Activated CD4-positive, alpha-beta T cell treated with anti-CD3 and anti-CD28 coated beads, Interleukin-10, Interleukin-2, amounts not matched to agents 100 ng/mL and 50 ng/mL, durations not matched to agents 16 hours and 8 hours (primary cell): ENCODE results near the gene PIK3IP1.

Source experiments
- DNase-seq: peaks from one replicate; pipeline ENCODE4 v3.0.0-alpha.2; 2020

PIK3IP1 gene

GRCh38 chr22:31308181-31308580 lies 15.9 kb upstream of the PIK3IP1 start:
- DNase-seq = no peak

GRCh38 chr22:31305194-31305593 lies 12.9 kb upstream of the PIK3IP1 start:
- DNase-seq = no peak

- no peak for DNase-seq
These were observed 10.2 kb upstream of the PIK3IP1 start for GRCh38 chr22:31302537-31302936.

- DNase-seq = no peak
These were observed 9.7 kb upstream of the PIK3IP1 start for GRCh38 chr22:31302006-31302405.

GRCh38 chr22:31300896-31301295 lies 8.6 kb upstream of the PIK3IP1 start:
- DNase-seq = no peak

DNA sequence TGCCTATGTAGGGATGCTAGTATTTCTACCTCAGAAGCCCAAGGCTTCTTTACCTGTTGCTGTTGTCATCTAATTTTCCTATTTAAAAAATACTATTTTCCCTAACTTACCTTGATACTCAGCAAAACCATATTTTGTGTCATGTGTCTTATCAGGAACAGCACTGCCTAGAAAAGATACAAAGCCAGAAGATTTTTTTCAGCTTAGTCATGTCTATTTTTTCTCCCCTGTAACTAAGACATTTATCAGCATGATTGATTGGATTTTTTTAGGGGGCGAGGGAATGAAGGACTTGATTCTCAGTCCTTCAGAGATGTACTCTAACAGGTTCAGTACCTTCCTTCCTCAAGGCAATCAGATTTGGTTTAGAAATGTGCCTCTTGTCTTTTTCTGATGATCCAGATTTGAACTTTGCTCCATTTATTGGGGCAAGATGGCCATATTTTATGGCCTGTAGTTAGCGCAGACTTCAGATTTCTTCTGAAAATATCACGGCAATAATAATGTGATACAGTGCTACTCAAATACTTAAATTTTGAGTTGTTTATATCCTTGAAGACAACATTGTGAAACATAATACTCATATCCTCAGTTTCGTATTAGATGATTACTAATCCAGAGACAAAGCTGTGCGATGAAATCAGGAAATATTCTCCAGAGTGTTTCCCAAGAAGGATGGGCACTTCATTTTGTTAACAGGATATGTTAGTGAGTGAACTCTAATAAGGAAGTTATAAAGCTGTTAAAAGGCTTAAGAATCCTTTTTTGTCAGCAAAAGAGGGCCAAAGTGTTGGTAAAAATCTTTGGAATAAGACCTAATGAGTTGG lies 3.8 kb upstream of the PIK3IP1 start:
- DNase-seq = peak; percentile 55

- DNase-seq = no peak
These were observed 3.1 kb upstream of the PIK3IP1 start for GRCh38 chr22:31295360-31295759.

DNA sequence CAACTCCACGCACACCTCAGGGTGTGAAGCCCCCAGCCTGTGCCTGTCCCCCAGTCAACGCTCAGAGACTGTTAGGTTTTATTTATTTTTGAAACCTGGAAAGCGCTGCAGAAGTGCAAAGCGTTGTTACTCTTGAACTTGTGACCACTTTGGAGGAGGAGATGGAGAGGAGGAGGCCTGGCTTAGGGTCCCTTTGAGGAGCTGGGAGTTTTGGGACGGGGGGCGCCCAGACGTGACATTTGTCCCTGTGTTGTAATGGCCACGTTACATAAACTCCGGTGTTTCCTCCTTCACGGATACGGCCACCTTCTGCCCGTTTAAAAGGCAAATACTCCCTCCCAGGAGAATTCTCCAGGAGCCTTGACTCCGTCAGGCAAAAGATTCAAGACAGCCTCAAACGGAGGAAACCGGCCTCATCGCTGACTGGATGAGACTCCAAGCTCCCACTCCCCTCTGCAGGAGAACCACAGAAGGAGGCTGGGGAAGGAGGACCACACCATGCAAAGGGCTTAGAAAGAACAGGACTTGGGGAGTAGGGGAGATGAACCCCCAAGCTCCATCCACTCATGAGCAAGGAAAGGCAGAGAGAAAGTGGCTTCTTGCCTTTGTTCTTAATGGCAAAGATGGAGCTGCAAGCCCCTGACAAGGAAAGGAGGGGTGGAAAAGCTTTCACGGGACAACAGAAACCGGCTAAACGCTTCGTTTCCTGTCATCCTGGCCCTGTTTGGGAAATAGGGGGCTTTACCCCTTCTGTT lies 630 bp downstream of the PIK3IP1 start:
- DNase-seq = no peak

- DNase-seq = peak; percentile 96
These were observed 1.5 kb downstream of the PIK3IP1 start for GRCh38 chr22:31290494-31291471.

DNA sequence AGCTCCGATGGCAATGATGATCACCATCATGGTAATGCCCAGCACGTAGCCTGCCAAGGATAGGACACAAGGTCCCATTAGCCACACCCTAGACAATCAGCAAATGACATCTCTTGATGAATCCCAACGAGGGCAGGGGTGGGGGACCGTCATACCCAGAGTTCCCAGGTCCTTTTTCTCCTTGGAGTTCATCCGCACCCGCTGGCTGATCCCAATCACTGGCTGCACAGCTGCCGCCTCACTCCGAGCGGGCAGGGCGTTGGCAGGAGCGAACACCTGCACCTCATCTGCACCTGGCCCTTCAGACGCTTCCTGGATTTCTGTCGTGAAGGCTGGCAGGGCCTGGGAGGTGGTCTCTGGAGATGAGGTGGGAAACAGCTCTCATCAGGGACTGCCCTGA lies 2.9 kb downstream of the PIK3IP1 start:
- DNase-seq = no peak

DNA sequence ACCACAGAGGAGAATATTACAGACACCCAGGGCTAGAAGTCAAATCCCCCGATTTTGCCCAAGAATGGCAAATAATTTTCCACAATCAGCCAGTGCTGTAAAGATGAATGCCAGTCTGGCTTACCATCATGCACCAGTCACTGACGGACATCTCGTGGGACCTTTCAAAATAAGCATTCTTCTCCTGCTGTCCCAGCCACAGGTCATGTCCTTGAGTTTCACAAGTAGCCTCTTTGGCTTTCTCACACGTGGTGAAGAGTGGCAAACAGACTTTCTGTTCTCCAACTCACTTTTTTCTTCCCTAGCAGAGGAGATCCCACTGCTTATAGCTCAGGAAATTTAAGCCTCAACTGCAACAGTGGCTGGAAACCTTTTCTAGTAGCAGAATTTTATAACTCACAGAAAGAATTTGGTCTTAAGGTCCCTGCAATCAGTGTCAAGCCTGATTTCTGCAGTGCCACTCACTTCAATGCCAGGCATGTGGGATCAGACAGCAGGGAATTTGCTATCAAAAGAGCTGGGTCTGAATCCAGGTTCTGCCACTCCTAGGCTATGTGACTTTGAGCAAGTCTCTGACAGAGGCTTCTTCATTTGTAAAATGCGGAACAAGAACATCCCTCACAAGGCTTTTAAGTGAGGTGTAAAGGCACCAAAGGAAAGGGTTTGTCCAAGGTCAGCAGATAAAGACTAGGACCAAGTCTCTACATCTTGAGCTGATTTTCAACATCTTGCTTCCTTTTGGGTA lies 3.6 kb downstream of the PIK3IP1 start:
- no peak for DNase-seq

GRCh38 chr22:31287818-31288495 lies 4.3 kb downstream of the PIK3IP1 start:
- DNase-seq = no peak

- peak; percentile 82 for DNase-seq
These were observed 5.7 kb downstream of the PIK3IP1 start for GRCh38 chr22:31286360-31287255.

GRCh38 chr22:31284281-31285155 lies 7.8 kb downstream of the PIK3IP1 start:
- no peak for DNase-seq

DNA sequence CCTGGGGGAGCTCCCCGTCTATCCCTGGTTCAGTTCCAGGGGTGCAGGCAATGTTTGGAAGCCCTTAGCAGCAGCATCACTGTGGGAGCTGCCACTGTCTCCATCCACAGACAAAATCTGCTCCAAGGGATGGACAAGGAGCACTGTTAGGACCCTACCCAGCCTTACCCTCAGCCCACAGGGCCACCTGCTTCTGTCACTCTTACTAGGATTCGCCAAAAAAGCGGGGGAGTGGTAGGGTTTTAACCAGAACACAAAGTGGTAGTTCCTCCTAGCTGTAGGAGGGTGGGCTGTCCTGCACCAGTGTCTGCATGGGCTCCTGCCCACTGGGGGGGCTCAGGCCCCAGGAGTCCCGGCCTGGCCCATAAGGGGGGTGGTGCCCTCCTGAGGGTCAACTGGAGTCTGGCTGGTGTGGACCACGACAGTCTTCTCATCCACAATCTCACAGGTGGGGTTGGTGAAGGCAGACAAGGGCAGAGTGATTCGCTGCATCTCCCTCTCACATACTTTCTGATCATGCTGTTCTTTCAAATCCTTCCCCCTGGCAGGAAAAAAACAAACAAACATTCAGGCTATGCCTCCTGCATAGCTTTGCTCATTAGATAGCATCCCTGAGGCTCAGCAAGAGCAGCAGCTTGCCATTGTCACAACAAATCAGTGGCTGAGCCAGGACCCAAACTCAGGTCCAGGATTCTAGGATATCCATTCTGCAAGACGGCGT lies 9.4 kb downstream of the PIK3IP1 start:
- no peak for DNase-seq

GRCh38 chr22:31281733-31282132 lies 10.6 kb downstream of the PIK3IP1 start:
- no peak for DNase-seq

- DNase-seq = no peak
These were observed 12.3 kb downstream of the PIK3IP1 start for GRCh38 chr22:31279821-31280505.

- DNase-seq = no peak
These were observed 13.0 kb downstream of the PIK3IP1 start for GRCh38 chr22:31279327-31279669.
